Retina (tissue), 1 donor: Measurements from ENCODE around the gene IMPG1.
A peak's percentile ranks its signal among the peaks of the same experiment; 100 is the strongest.
"Not testable (repeated sequence)": the region's sequence is repeated elsewhere in the genome, so short reads cannot be mapped to it uniquely, and the experiment has no call there.

Experiments
- DNase-seq: peaks from one replicate; pipeline ENCODE4 v3.0.0-alpha.2; 2016

The IMPG1 gene

GRCh38 chr6:75947935-75948334 is 124.5 kb downstream of the IMPG1 start:
- DNase-seq = no peak

- no peak for DNase-seq
Measured at GRCh38 chr6:75946146-75946831, 126.2 kb downstream of the IMPG1 start.

GRCh38 chr6:75943381-75943780 is 129.1 kb downstream of the IMPG1 start:
- no peak for DNase-seq

GRCh38 chr6:75941509-75941908 is 131.0 kb downstream of the IMPG1 start:
- DNase-seq = no peak

- no peak for DNase-seq
Measured at GRCh38 chr6:75940564-75940963, 131.9 kb downstream of the IMPG1 start.

GRCh38 chr6:75937846-75938245 is 134.6 kb downstream of the IMPG1 start:
- no peak for DNase-seq

- no peak for DNase-seq
Measured at GRCh38 chr6:75936682-75937081, 135.8 kb downstream of the IMPG1 start.

- no peak for DNase-seq
Measured at GRCh38 chr6:75935473-75935793, 137.0 kb downstream of the IMPG1 start.

- DNase-seq = peak; percentile 90
Measured at GRCh38 chr6:75934643-75935472, 137.6 kb downstream of the IMPG1 start.

- no peak for DNase-seq
Measured at GRCh38 chr6:75933387-75933975, 139.0 kb downstream of the IMPG1 start.

GRCh38 chr6:75932067-75932466 is 140.4 kb downstream of the IMPG1 start:
- DNase-seq = peak; percentile 52

- DNase-seq = peak; percentile 43
Measured at GRCh38 chr6:75931011-75931680, 141.3 kb downstream of the IMPG1 start.

- no peak for DNase-seq
Measured at GRCh38 chr6:75926293-75927168, 145.9 kb downstream of the IMPG1 start.

GRCh38 chr6:75922226-75922625 is 150.2 kb downstream of the IMPG1 start:
- no peak for DNase-seq

GRCh38 chr6:75913040-75913439 is 159.4 kb downstream of the IMPG1 start:
- DNase-seq = no peak

- no peak for DNase-seq
Measured at GRCh38 chr6:75907444-75907843, 165.0 kb downstream of the IMPG1 start.

- DNase-seq = no peak
Measured at GRCh38 chr6:75906871-75907270, 165.6 kb downstream of the IMPG1 start.

GRCh38 chr6:75905129-75905528 is 167.3 kb downstream of the IMPG1 start:
- not testable (repeated sequence) for DNase-seq

GRCh38 chr6:75900216-75900615 is 172.2 kb downstream of the IMPG1 start:
- DNase-seq = not testable (repeated sequence)

GRCh38 chr6:75896526-75896925 is 175.9 kb downstream of the IMPG1 start:
- DNase-seq = no peak

GRCh38 chr6:75893776-75894152 is 178.7 kb downstream of the IMPG1 start:
- no peak for DNase-seq

GRCh38 chr6:75893058-75893775 is 179.2 kb downstream of the IMPG1 start:
- peak; percentile 60 for DNase-seq
